Astrocyte (in vitro differentiated cells and primary cell): ENCODE results near the gene TMEM18.

Experiments
- EZH2 ChIP-seq: IDR thresholded peaks from 2 replicates; pipeline ENCODE4 v1.6.1; 2012; ENCODE audit warnings: mild to moderate bottlenecking, low read length, inconsistent platforms; ENCODE audit not compliant: insufficient read depth
- TF ChIP-seq, protein P1 (sequence below): IDR thresholded peaks from 2 replicates; pipeline ENCODE4 v1.5.1; 2011; ENCODE audit warnings: low read depth, mild to moderate bottlenecking, inconsistent platforms, low read length, moderate library complexity; ENCODE audit not compliant: insufficient read depth

DNA sequence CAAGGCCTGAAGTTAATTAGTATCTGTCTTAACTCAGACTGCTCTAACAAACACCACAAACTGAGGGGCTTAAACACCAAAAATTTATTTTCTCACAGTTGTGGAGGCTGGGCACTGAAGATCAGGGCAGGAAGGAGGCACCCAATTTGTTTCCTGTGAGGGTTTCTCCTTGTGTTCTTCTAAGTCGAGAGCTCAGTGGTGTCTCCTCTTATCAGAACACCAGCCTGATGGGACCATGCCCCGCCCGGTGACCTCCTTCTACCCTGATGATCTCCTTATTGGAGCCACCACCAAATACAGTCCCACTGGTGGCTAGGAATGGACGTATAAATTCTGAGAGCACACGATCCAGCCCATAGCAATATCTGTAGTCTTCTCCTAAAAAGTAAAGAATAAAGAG is 20.5 kb downstream of the TMEM18 start:
- TF ChIP-seq, protein P1, sequence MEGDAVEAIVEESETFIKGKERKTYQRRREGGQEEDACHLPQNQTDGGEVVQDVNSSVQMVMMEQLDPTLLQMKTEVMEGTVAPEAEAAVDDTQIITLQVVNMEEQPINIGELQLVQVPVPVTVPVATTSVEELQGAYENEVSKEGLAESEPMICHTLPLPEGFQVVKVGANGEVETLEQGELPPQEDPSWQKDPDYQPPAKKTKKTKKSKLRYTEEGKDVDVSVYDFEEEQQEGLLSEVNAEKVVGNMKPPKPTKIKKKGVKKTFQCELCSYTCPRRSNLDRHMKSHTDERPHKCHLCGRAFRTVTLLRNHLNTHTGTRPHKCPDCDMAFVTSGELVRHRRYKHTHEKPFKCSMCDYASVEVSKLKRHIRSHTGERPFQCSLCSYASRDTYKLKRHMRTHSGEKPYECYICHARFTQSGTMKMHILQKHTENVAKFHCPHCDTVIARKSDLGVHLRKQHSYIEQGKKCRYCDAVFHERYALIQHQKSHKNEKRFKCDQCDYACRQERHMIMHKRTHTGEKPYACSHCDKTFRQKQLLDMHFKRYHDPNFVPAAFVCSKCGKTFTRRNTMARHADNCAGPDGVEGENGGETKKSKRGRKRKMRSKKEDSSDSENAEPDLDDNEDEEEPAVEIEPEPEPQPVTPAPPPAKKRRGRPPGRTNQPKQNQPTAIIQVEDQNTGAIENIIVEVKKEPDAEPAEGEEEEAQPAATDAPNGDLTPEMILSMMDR, result no peak
- no peak for TF ChIP-seq EZH2
